HFFc6 (cell line): ENCODE measurements around the gene INSIG2. TPM values are rescaled to one million over a fixed set of nuclear protein-coding genes. Genes with fewer than 3 reads are reported as not detected.

Experiments
- DNase-seq: peaks from one replicate; pipeline ENCODE4 v3.0.0-alpha.2; 2018
- H3K27ac Mint-ChIP-seq: 2 replicates; pipeline ENCODE4 v1.8.0; 2020; ENCODE audit warnings: mild to moderate bottlenecking, mixed read lengths
- H3K27me3 Mint-ChIP-seq: 2 replicates; pipeline ENCODE4 v1.8.0; 2021; ENCODE audit warnings: mild to moderate bottlenecking, moderate library complexity, mixed read lengths; ENCODE audit not compliant: insufficient read depth
- H3K36me3 Mint-ChIP-seq: 2 replicates; pipeline ENCODE4 v1.8.0; 2021; ENCODE audit warnings: low read depth, mixed read lengths
- H3K4me1 Mint-ChIP-seq: 2 replicates; pipeline ENCODE4 v1.8.0; 2020; ENCODE audit warnings: low read depth, mixed read lengths
- H3K4me3 Mint-ChIP-seq: 2 replicates; pipeline ENCODE4 v1.8.0; 2020; ENCODE audit warnings: mild to moderate bottlenecking, moderate library complexity, mixed read lengths
- H3K9me3 Mint-ChIP-seq: 2 replicates; pipeline ENCODE4 v1.8.0; 2020; ENCODE audit warnings: mild to moderate bottlenecking, mixed read lengths
- CTCF ChIP-seq: fragments of 200-600 bp; sonication (generic); IDR thresholded peaks from 2 replicates; pipeline ENCODE4 v1.5.0; 2021; ENCODE audit warnings: antibody characterized with exemption, mild to moderate bottlenecking
- long read RNA-seq: library from polyadenylated mRNA; unstranded; transcript quantifications from one replicate; pipeline ENCODE4 v2.0.0, GENCODE V29; 2019
- total RNA-seq, 6 experiments: library from RNA; stranded (reverse); fragmentation: NEBNext Ultra II Directional; extraction: Animal tissue kit (Norgen Biotek cat#: 25700); gene quantifications; 2 replicates in 1 of 6; 3 replicates in 5 of 6; pipeline ENCODE4 v1.2.3, GENCODE V29; 2021

INSIG2 gene
- 10 to 100 TPM in 4 of 6 experiments, 1 to 10 TPM in 2; 9.6 to 12.2 (median 10.1) TPM for total RNA-seq
- long read RNA-seq, partial matches to known transcripts, result 4 of 11 reads
- long read RNA-seq, other reads (novel, unspliced or antisense), result 5 of 11 reads

- H3K36me3 Mint-ChIP-seq, result no peaks in the 10 kb centered on the region
Measured at GRCh38 chr2:118088051-118089024, at the start of gene INSIG2. INSIG2 (plus strand) TSS chr2:118088471; CDS start chr2:118096557, 8,086 bp downstream.

GRCh38 chr2:118040891-118041290 lies 47.4 kb upstream of the INSIG2 start:
- H3K27ac Mint-ChIP-seq, result no peak overlapping the region
- peaks cover 10% of the 10 kb centered on the region for H3K27me3 Mint-ChIP-seq
- peaks cover 2% of the 10 kb centered on the region; the same call in 1 of the 2 replicates for H3K36me3 Mint-ChIP-seq

More at GRCh38 chr2:118088051-118089024, at the start of gene INSIG2:
- DNase-seq, result peak; percentile 92
- Mint-ChIP-seq H3K27me3 (peaks cover 5% of the 10 kb centered on the region), H3K4me1 (peaks cover 6% of the 10 kb centered on the region; the same call in 1 of the 2 replicates), H3K9me3 (no peaks in the 10 kb centered on the region), H3K27ac (peak within 1 kb of the TSS; percentile 34), H3K4me3 (peak within 1 kb of the TSS; percentile 93)
- TF ChIP-seq CTCF, result no peak

GRCh38 chr2:118044103-118044716 lies 44.1 kb upstream of the INSIG2 start:
- Mint-ChIP-seq H3K27ac (no peak overlapping the region), H3K4me3 (no peak overlapping the region), H3K4me1 (peaks cover 21% of the 10 kb centered on the region), H3K9me3 (no peaks in the 10 kb centered on the region), H3K27me3 (peaks cover 8% of the 10 kb centered on the region; the same call in 1 of the 2 replicates), H3K36me3 (no peaks in the 10 kb centered on the region)
- DNase-seq, result no peak
- no peak for TF ChIP-seq CTCF

More at GRCh38 chr2:118040891-118041290, 47.4 kb upstream of the INSIG2 start:
- no peak for DNase-seq
- Mint-ChIP-seq H3K9me3 (peaks cover 7% of the 10 kb centered on the region), H3K4me3 (no peak overlapping the region), H3K4me1 (no peaks in the 10 kb centered on the region)
- TF ChIP-seq CTCF, result no peak

- H3K27ac Mint-ChIP-seq, result no peak overlapping the region
- DNase-seq, result no peak
- no peak overlapping the region for H3K4me3 Mint-ChIP-seq
- H3K27me3 Mint-ChIP-seq, result peaks cover 8% of the 10 kb centered on the region; the same call in 1 of the 2 replicates
- H3K9me3 Mint-ChIP-seq, result no peaks in the 10 kb centered on the region
- H3K4me1 Mint-ChIP-seq, result peaks cover 21% of the 10 kb centered on the region
- no peaks in the 10 kb centered on the region for H3K36me3 Mint-ChIP-seq
- TF ChIP-seq CTCF, result no peak
Measured at GRCh38 chr2:118044854-118045253, 43.4 kb upstream of the INSIG2 start.

- peaks cover 21% of the 10 kb centered on the region for H3K4me1 Mint-ChIP-seq
- H3K27me3 Mint-ChIP-seq, result peaks cover 8% of the 10 kb centered on the region; the same call in 1 of the 2 replicates
- H3K4me3 Mint-ChIP-seq, result no peak overlapping the region
- no peak for TF ChIP-seq CTCF
- DNase-seq, result no peak
- H3K27ac Mint-ChIP-seq, result no peak overlapping the region
- H3K9me3 Mint-ChIP-seq, result no peaks in the 10 kb centered on the region
- H3K36me3 Mint-ChIP-seq, result no peaks in the 10 kb centered on the region
Measured at GRCh38 chr2:118045286-118045685, 43.0 kb upstream of the INSIG2 start.
